Body of pancreas (tissue), 4 donors: ENCODE measurements around the gene RPL22. TPM values are rescaled to one million over a fixed set of nuclear protein-coding genes. Genes with fewer than 3 reads are reported as not detected.
A peak's percentile ranks its signal among the peaks of the same experiment; 100 is the strongest.

Experiments
- ATAC-seq: fragments of 150-250 bp; one replicate; pipeline ENCODE4 v1.9.1; 2016
- DNase-seq, 4 donors: peaks; one replicate each; pipeline ENCODE4 v3.0.0-alpha.2; 2019
- H3K27ac ChIP-seq, 4 donors: fragments of 200-600 bp; sonication (generic); 1 replicate in 3 of 4; 2 replicates in 1 of 4; pipeline versions ENCODE4 v1.5.1 to v1.6.1; 2016 to 2019; ENCODE audit warnings: mild to moderate bottlenecking in 1 of 4, mixed read lengths in 1 of 4, moderate library complexity in 1 of 4
- H3K27me3 ChIP-seq, 2 donors: fragments of 200-600 bp; sonication (generic); one replicate each; pipeline ENCODE4 v1.6.0; 2016; ENCODE audit warnings: mild to moderate bottlenecking in 1 of 2
- H3K36me3 ChIP-seq, 2 donors: fragments of 200-600 bp; sonication (generic); replicated peaks in 1 of 2; 2 replicates each; pipeline ENCODE4 v1.5.1; 2016; ENCODE audit warnings: low read depth in 2 of 2; ENCODE audit not compliant: insufficient read depth in 1 of 2
- H3K4me1 ChIP-seq: fragments of 200-600 bp; sonication (generic); one replicate; pipeline ENCODE4 v1.6.0; 2016
- H3K4me3 ChIP-seq, 2 donors: fragments of 200-600 bp; sonication (generic); 1 replicate in 1 of 2; 2 replicates in 1 of 2; pipeline ENCODE4 v1.5.1; 2016 to 2019
- H3K9me3 ChIP-seq, 3 donors: fragments of 200-600 bp; sonication (generic); 1 replicate in 2 of 3; 2 replicates in 1 of 3; pipeline ENCODE4 v1.5.1; 2016
- POLR2A ChIP-seq, 3 donors: fragments of 450-650 bp; IDR thresholded peaks; one replicate each; pipeline ENCODE4 v1.6.1; 2016; ENCODE audit warnings: antibody characterized with exemption in 3 of 3, mild to moderate bottlenecking in 2 of 3
- whole genome bisulfite sequencing, 2 donors: methylation state at CpG; one replicate each; pipeline ENCODE4 v1.1.5; 2017; 5-methylcytosine and 5-hydroxymethylcytosine counted together
- intact Hi-C: fragments of 100-400 bp; cut with DNase I; formaldehyde crosslinking; loops from one replicate; pipeline ENCODE4 v1.15.1; 2023
- total RNA-seq, 2 donors: library from RNA; depleted of rRNA; stranded (reverse); fragments of >200 nt; gene quantifications; one replicate each; pipeline ENCODE4 v1.1.0, GENCODE V29; 2016
- TF ChIP-seq, protein P1 (sequence below), 7 experiments: fragments of 450-650 bp in 4 of 7; fragments of 200-600 bp in 3 of 7; sonication (generic) in 3 of 7; IDR thresholded peaks; one replicate each; pipeline ENCODE4 v1.5.1; 2016 to 2019; ENCODE audit warnings: antibody characterized with exemption in 7 of 7

RPL22 gene
- total RNA-seq, 2 donors from 2014 or later: 112 to 148 TPM

DNA sequence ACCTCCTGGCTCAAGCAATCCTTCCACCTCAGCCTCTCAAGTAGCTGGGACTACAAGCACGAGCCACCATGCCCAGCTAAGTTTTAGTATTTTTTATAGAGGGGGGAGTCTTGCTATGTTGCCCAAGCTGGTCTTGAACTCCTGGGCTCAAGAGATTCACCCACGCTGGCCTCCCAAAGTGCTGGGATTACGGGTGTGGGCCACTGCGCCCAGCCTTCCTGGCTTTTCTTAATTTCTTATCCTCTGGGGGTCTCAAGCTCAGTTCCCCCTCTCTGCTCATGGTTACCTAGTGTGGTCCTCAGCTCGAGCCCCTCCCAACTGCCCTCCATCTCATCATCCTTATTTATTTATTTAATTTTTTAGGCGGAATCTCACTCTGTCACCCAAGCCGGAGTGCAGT, 2.9 kb upstream of the RPL22 start:
- Histone ChIP-seq H3K36me3 (peaks cover 0 to 1% of the 10 kb centered on the region in 2 donors), H3K27ac (no peak overlapping the region), H3K27me3 (no peaks in the 10 kb centered on the region), H3K4me1 (peaks cover 47% of the 10 kb centered on the region), H3K4me3 (no peak overlapping the region), H3K9me3 (no peaks in the 10 kb centered on the region)
- no peak for DNase-seq
- 80 to 81% methylated on average over 7 of the region's 7 CpGs for WGBS, 2 donors
- no peak for TF ChIP-seq POLR2A (IDR thresholded peaks at IDR 0.05)
- TF ChIP-seq, protein P1, sequence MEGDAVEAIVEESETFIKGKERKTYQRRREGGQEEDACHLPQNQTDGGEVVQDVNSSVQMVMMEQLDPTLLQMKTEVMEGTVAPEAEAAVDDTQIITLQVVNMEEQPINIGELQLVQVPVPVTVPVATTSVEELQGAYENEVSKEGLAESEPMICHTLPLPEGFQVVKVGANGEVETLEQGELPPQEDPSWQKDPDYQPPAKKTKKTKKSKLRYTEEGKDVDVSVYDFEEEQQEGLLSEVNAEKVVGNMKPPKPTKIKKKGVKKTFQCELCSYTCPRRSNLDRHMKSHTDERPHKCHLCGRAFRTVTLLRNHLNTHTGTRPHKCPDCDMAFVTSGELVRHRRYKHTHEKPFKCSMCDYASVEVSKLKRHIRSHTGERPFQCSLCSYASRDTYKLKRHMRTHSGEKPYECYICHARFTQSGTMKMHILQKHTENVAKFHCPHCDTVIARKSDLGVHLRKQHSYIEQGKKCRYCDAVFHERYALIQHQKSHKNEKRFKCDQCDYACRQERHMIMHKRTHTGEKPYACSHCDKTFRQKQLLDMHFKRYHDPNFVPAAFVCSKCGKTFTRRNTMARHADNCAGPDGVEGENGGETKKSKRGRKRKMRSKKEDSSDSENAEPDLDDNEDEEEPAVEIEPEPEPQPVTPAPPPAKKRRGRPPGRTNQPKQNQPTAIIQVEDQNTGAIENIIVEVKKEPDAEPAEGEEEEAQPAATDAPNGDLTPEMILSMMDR (IDR thresholded peaks at IDR 0.05): no peak
- no peak for ATAC-seq
- intact Hi-C loops: no loop called here

DNA sequence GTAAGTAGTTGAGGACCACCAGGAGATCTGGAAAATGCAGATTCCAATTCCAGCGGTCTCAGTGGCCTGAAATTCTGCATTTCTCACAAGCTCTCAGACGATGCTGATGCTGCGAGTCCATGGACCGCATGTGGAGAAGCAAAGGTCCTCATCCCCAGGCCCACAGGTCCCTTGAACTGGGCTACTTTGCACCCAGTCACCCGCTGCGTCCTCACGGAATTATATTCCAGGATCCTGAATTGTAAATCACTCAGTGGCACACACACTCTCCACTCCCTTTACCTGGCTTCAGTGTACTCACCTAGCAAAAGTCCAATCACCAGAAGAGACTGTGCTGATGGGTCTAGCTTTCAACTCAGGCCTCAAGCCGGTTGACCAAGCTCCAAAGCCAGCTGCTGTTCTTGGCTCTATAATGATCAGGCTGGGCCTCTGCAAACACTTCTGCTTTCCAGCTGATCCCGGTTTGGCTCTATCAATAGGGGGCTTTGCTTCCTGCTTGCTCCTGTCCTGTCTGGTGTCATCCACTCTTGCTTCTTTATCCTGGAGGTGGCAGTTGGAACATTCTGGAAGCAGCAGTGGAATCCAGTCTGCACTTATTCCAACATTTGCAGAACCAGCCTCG, 904 bp upstream of the RPL22 start:
- H3K27me3 ChIP-seq: no peaks in the 10 kb centered on the region
- intact Hi-C loops: no loop called here
- no peak for ATAC-seq
- TF ChIP-seq POLR2A (IDR thresholded peaks at IDR 0.05): no peak
- TF ChIP-seq, protein P1 (IDR thresholded peaks at IDR 0.05): no peak
- H3K27ac ChIP-seq: peak overlapping the region; percentile 7 to 86 (median 68)
- peaks cover 0 to 7% of the 10 kb centered on the region in 2 donors for H3K36me3 ChIP-seq
- no peaks in the 10 kb centered on the region for H3K9me3 ChIP-seq
- H3K4me1 ChIP-seq: peaks cover 41% of the 10 kb centered on the region
- no peak for DNase-seq
- H3K4me3 ChIP-seq: no peak overlapping the region
- 65 to 80% methylated on average over 10 of the region's 10 CpGs for WGBS, 2 donors

DNA sequence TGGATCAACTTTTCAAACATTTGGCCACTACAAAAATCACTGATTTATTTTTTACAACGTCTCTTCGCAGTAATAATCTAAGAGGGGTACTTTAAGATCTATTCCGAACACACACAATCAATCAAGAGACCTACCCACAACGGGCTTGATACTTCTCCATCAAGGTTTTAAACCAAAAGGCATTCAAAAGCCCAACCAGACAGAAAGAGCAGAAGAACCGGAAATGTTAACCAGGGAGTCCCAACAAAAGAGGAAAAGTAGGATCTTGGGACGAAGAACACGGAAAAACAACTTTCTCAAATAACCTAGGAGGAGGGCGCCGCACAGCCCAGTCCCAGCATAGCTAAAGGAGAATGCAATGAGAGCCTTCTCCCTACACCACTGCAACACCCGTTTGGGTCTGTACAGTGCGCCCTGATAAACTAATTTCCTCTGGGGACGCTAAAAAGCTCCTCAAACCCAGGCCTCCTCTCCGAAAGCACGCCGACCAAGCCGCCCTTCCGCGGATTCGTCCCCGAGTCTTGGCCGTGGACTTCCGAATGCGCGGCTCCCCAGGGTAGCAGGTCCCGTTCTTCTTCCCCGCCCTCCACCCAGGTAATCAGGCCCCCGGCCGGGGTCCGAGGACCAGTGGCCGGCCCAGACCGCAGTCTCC, 623 bp downstream of the RPL22 start:
- Histone ChIP-seq H3K9me3 (no peaks in the 10 kb centered on the region), H3K27me3 (no peaks in the 10 kb centered on the region), H3K4me3 (peak overlapping the region; percentile 99 to 100), H3K4me1 (peaks cover 35% of the 10 kb centered on the region), H3K36me3 (peaks cover 7 to 15% of the 10 kb centered on the region in 2 donors), H3K27ac (peak overlapping the region; percentile 59 to 86 (median 82))
- TF ChIP-seq, protein P1 (IDR thresholded peaks at IDR 0.05): no peak
- no peak for TF ChIP-seq POLR2A (IDR thresholded peaks at IDR 0.05)
- intact Hi-C loops: no loop called here
- no peak for DNase-seq
- ATAC-seq: peak; percentile 7
- WGBS, 2 donors: 0 to 1% methylated on average over 20 to 31 of the region's 31 CpGs

DNA sequence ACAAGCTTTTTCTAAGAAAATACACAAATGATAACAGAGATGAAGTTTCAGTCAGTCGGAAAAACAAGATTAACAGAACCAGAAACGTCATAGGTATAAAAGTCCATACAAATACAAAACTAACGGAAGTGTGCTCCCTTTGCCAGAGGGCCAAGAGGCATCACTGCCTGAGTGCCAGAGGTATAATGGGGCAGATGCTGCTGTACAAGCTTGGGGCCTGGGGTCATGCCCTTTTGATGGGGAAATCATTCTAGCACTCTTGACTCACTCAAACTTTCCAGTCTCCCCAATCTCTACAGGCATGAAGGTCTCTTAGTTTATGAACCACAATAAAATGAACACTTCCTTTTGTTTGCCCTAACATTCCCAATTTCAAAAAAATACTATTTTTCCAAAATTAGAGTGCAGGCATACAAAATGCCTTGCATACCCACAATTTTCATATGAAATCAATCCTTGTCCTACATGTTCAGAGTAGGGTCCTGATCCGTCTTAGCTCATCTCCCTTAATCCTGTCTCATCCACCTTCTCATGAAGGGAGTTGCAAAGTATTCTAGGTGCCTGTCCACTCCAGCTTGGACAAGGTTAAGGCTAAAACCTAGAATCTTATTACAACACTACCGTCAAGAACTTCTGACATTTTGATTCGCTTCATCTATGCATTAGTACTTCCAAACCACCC, 1.5 kb downstream of the RPL22 start:
- TF ChIP-seq, protein P1 (IDR thresholded peaks at IDR 0.05): no peak
- Histone ChIP-seq H3K36me3 (peaks cover 12 to 18% of the 10 kb centered on the region in 2 donors), H3K4me1 (peaks cover 35% of the 10 kb centered on the region), H3K4me3 (no peak overlapping the region), H3K27ac (no peak overlapping the region), H3K9me3 (no peaks in the 10 kb centered on the region), H3K27me3 (no peaks in the 10 kb centered on the region)
- DNase-seq (no peak), ATAC-seq (no peak)
- 37 to 43% methylated on average over 6 of the region's 6 CpGs for WGBS, 2 donors
- intact Hi-C loops: no loop called here
